GM18508 (cell line): ENCODE data around the gene UMOD.

Experiments used
- ATAC-seq: cut with Tn5 transposase; IDR thresholded peaks from one replicate; pipeline ENCODE4 v1.9.1; 2021; ENCODE audit warnings: moderate number of reproducible peaks; ENCODE audit not compliant: insufficient read depth, unreplicated experiment

UMOD gene

GRCh38 chr16:20369452-20370054, 17.0 kb upstream of the UMOD start:
- no peak for ATAC-seq

- no peak for ATAC-seq
Measured at GRCh38 chr16:20364051-20364450, 11.5 kb upstream of the UMOD start.

GRCh38 chr16:20363191-20363590, 10.7 kb upstream of the UMOD start:
- no peak for ATAC-seq

- ATAC-seq: no peak
Measured at GRCh38 chr16:20359997-20360396, 7.5 kb upstream of the UMOD start.

GRCh38 chr16:20355114-20355782, 2.7 kb upstream of the UMOD start:
- no peak for ATAC-seq

GRCh38 chr16:20353379-20353778, 864 bp upstream of the UMOD start:
- no peak for ATAC-seq

GRCh38 chr16:20349615-20350014, 2.9 kb downstream of the UMOD start:
- ATAC-seq: no peak

GRCh38 chr16:20348365-20349185, 3.9 kb downstream of the UMOD start:
- no peak for ATAC-seq

GRCh38 chr16:20347666-20348364, 4.7 kb downstream of the UMOD start:
- ATAC-seq: no peak

GRCh38 chr16:20344611-20345010, 7.9 kb downstream of the UMOD start:
- ATAC-seq: no peak

GRCh38 chr16:20339744-20340143, 12.8 kb downstream of the UMOD start:
- ATAC-seq: no peak

GRCh38 chr16:20336955-20337354, 15.6 kb downstream of the UMOD start:
- ATAC-seq: no peak

- ATAC-seq: no peak
Measured at GRCh38 chr16:20334396-20334795, 18.1 kb downstream of the UMOD start.

- no peak for ATAC-seq
Measured at GRCh38 chr16:20333120-20333519, 19.4 kb downstream of the UMOD start.

- no peak for ATAC-seq
Measured at GRCh38 chr16:20332411-20332810, 20.1 kb downstream of the UMOD start.

- no peak for ATAC-seq
Measured at GRCh38 chr16:20331635-20332034, 20.9 kb downstream of the UMOD start.

- ATAC-seq: no peak
Measured at GRCh38 chr16:20329392-20330138, 22.9 kb downstream of the UMOD start.

- ATAC-seq: no peak
Measured at GRCh38 chr16:20327444-20328041, 25.0 kb downstream of the UMOD start, which contains the start of gene GP2. TSS of gene GP2 (minus strand) at chr16:20327513. CDS start at chr16:20326431, 1,082 bp downstream.

GRCh38 chr16:20326321-20326720, 26.2 kb downstream of the UMOD start:
- ATAC-seq: no peak

GRCh38 chr16:20325005-20325404, 27.5 kb downstream of the UMOD start:
- no peak for ATAC-seq
